DOHH2 (cell line): Measurements from ENCODE around the gene AQP9.

Experiments
- H3F3A ChIP-seq: fragments of 200-600 bp; sonication (generic), shearing (Covaris generic); 2 replicates; pipeline ENCODE4 v1.6.0; 2016; ENCODE audit warnings: antibody characterized with exemption, mild to moderate bottlenecking; ENCODE audit not compliant: control insufficient read depth, insufficient read depth
- H3K27ac ChIP-seq: fragments of 200-600 bp; sonication (generic); 2 replicates; pipeline ENCODE4 v1.5.1; 2014; ENCODE audit warnings: low read depth, mild to moderate bottlenecking, low read length, moderate library complexity
- H3K27me3 ChIP-seq: fragments of 200-600 bp; sonication (generic); 2 replicates; pipeline ENCODE4 v1.6.1; 2014; ENCODE audit warnings: mild to moderate bottlenecking, low read length, mixed read lengths; ENCODE audit not compliant: control insufficient read depth
- H3K36me3 ChIP-seq: fragments of 200-600 bp; sonication (generic); 2 replicates; pipeline ENCODE4 v1.6.1; 2014; ENCODE audit warnings: mild to moderate bottlenecking, low read length, moderate library complexity, mixed read lengths; ENCODE audit not compliant: control insufficient read depth
- H3K4me1 ChIP-seq: fragments of 200-600 bp; sonication (generic); 2 replicates; pipeline ENCODE4 v1.6.1; 2014; ENCODE audit warnings: mild to moderate bottlenecking, low read length, mixed read lengths; ENCODE audit not compliant: control insufficient read depth
- H3K4me2 ChIP-seq: fragments of 200-600 bp; sonication (generic); 2 replicates; pipeline ENCODE4 v1.6.0; 2014; ENCODE audit warnings: mild to moderate bottlenecking, low read length, moderate library complexity
- H3K4me3 ChIP-seq: fragments of 200-600 bp; sonication (generic); 2 replicates; pipeline ENCODE4 v1.5.1; 2014; ENCODE audit warnings: mild to moderate bottlenecking, low read length, mixed read lengths
- H3K79me2 ChIP-seq: fragments of 200-600 bp; sonication (generic); 2 replicates; pipeline ENCODE4 v1.6.1; 2014; ENCODE audit warnings: mild to moderate bottlenecking, low read length, mixed read lengths; ENCODE audit not compliant: control insufficient read depth
- H3K9me2 ChIP-seq: fragments of 200-600 bp; sonication (generic); replicated peaks from 2 replicates; pipeline ENCODE4 v1.6.1; 2014; ENCODE audit warnings: mild to moderate bottlenecking, low read length, mixed read lengths; ENCODE audit not compliant: control insufficient read depth
- H3K9me3 ChIP-seq: fragments of 200-600 bp; sonication (generic); 2 replicates; pipeline ENCODE4 v1.6.1; 2014; ENCODE audit warnings: antibody characterized with exemption, low read length, mixed read lengths; ENCODE audit not compliant: control insufficient read depth, insufficient read depth
- H4K20me1 ChIP-seq: fragments of 200-600 bp; sonication (generic); 2 replicates; pipeline ENCODE4 v1.6.0; 2014; ENCODE audit warnings: low read depth, mild to moderate bottlenecking, antibody characterized with exemption, low read length, moderate library complexity; ENCODE audit not compliant: control insufficient read depth, insufficient read depth
- CTCF ChIP-seq: fragments of 200-600 bp; sonication (generic); IDR thresholded peaks from one replicate; pipeline ENCODE4 v1.5.1; 2014; ENCODE audit warnings: antibody characterized with exemption, mild to moderate bottlenecking, low read depth, low read length; ENCODE audit not compliant: poor library complexity, severe bottlenecking
- EZH2phosphoT487 ChIP-seq: fragments of 200-600 bp; sonication (generic); IDR thresholded peaks from 2 replicates; pipeline ENCODE4 v1.6.1; 2017; ENCODE audit warnings: borderline replicate concordance, mild to moderate bottlenecking, antibody characterized with exemption, low read length, moderate library complexity, mixed read lengths

Gene AQP9

GRCh38 chr15:58223432-58223831, 85.3 kb downstream of the AQP9 start:
- Histone ChIP-seq H3F3A (no peaks in the 10 kb centered on the region), H3K4me3 (no peak overlapping the region), H3K9me2 (no peaks in the 10 kb centered on the region), H3K36me3 (no peaks in the 10 kb centered on the region), H4K20me1 (no peaks in the 10 kb centered on the region), H3K27me3 (no peaks in the 10 kb centered on the region; the same call in 1 of the 2 replicates), H3K9me3 (no peaks in the 10 kb centered on the region), H3K4me1 (no peaks in the 10 kb centered on the region), H3K27ac (no peak overlapping the region), H3K4me2 (no peak overlapping the region), H3K79me2 (no peaks in the 10 kb centered on the region)
- no peak for TF ChIP-seq CTCF
- no peak for TF ChIP-seq EZH2phosphoT487

- Histone ChIP-seq H3K79me2 (no peaks in the 10 kb centered on the region), H4K20me1 (no peaks in the 10 kb centered on the region), H3K36me3 (no peaks in the 10 kb centered on the region), H3K9me2 (no peaks in the 10 kb centered on the region), H3K4me2 (no peak overlapping the region), H3K4me3 (no peak overlapping the region), H3K27me3 (no peaks in the 10 kb centered on the region; the same call in 1 of the 2 replicates), H3F3A (no peaks in the 10 kb centered on the region), H3K4me1 (no peaks in the 10 kb centered on the region), H3K27ac (no peak overlapping the region), H3K9me3 (no peaks in the 10 kb centered on the region)
- TF ChIP-seq EZH2phosphoT487: no peak
- TF ChIP-seq CTCF: no peak
Observed at GRCh38 chr15:58224068-58224467, 85.9 kb downstream of the AQP9 start.

- H3K9me2 ChIP-seq: no peaks in the 10 kb centered on the region
- H3K9me3 ChIP-seq: no peaks in the 10 kb centered on the region
- TF ChIP-seq EZH2phosphoT487 (no peak), CTCF (peak; percentile 78)
- H3K4me1 ChIP-seq: no peaks in the 10 kb centered on the region
- H3K27me3 ChIP-seq: peaks cover 12% of the 10 kb centered on the region
- no peak overlapping the region for H3K4me2 ChIP-seq
- no peak overlapping the region for H3K4me3 ChIP-seq
- H3K79me2 ChIP-seq: no peaks in the 10 kb centered on the region
- H3F3A ChIP-seq: no peaks in the 10 kb centered on the region
- no peaks in the 10 kb centered on the region for H3K36me3 ChIP-seq
- H4K20me1 ChIP-seq: no peaks in the 10 kb centered on the region
- no peak overlapping the region for H3K27ac ChIP-seq
Observed at GRCh38 chr15:58227706-58228543, 89.7 kb downstream of the AQP9 start.
